ENCODE results near the gene ETFRF1.

DNA sequence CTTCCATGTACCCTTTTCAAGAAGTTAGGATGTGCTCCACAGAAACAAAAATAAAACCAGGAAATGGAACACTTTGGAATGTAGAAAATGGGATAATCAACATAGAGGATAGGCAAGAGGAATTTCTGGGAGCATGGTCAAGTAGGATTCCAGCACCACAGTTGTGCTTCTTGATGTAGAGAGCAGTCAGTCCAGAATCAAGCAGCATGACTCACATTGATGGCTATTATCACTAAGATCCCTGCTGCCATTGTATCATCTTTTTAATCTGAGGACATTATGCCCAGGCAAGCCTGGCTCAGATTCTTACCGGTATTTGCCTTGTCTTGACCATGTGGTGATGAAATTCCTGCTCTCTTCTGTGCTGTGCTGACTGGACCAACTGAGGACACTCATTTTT lies 5.7 kb downstream of the ETFRF1 start:
- TF ChIP-seq, protein P1, sequence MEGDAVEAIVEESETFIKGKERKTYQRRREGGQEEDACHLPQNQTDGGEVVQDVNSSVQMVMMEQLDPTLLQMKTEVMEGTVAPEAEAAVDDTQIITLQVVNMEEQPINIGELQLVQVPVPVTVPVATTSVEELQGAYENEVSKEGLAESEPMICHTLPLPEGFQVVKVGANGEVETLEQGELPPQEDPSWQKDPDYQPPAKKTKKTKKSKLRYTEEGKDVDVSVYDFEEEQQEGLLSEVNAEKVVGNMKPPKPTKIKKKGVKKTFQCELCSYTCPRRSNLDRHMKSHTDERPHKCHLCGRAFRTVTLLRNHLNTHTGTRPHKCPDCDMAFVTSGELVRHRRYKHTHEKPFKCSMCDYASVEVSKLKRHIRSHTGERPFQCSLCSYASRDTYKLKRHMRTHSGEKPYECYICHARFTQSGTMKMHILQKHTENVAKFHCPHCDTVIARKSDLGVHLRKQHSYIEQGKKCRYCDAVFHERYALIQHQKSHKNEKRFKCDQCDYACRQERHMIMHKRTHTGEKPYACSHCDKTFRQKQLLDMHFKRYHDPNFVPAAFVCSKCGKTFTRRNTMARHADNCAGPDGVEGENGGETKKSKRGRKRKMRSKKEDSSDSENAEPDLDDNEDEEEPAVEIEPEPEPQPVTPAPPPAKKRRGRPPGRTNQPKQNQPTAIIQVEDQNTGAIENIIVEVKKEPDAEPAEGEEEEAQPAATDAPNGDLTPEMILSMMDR (IDR thresholded peaks at IDR 0.05; ENCODE audit: low read length): no peak
- TF ChIP-seq EZH2 (optimal IDR thresholded peaks at IDR 0.05; ENCODE audit: low read depth, low read length) (no peak), EZH2phosphoT487 (IDR thresholded peaks at IDR 0.05; ENCODE audit: low read length) (no peak)
